SK-N-SH (cell line): ENCODE measurements around the gene PABPN1L. TPM values are rescaled to one million over a fixed set of nuclear protein-coding genes. Genes with fewer than 3 reads are reported as not detected.

Experiments used
- CTCF ChIA-PET: fragments of 300-600, 350-600 bp; formaldehyde crosslinking; extraction: SDS; loops from one replicate; lab custom pipeline; 2021; lab: Yijun Ruan, JAX
- POLR2A ChIA-PET: fragments of 350-600 bp; sonication (Branson Sonifier 250); formaldehyde crosslinking; extraction: SDS; loops from one replicate; lab custom pipeline; 2020; ENCODE audit warnings: antibody characterized with exemption, inconsistent platforms; lab: Yijun Ruan, JAX
- DNase-seq: peaks from one replicate; pipeline ENCODE4 v3.0.0; 2012
- H2AFZ ChIP-seq: fragments of 200-600 bp; sonication (generic); 2 replicates; pipeline ENCODE4 v1.8.1; 2016; ENCODE audit warnings: antibody characterized with exemption, mild to moderate bottlenecking, low read depth
- H3F3A ChIP-seq: fragments of 200-600 bp; sonication (generic); replicated peaks from 2 replicates; pipeline ENCODE3; 2016; ENCODE audit warnings: antibody characterized with exemption, mild to moderate bottlenecking; ENCODE audit not compliant: insufficient read depth
- H3K27ac ChIP-seq, 2 experiments: fragments of 200-500 bp in 1 of 2; fragments of 200-600 bp in 1 of 2; sonication (Bioruptor generic) in 1 of 2; sonication (generic), shearing (Covaris generic) in 1 of 2; 2 replicates each; pipeline versions ENCODE4 v1.5.1 to v1.6.1; 2014 to 2016; ENCODE audit warnings: low read depth in 2 of 2, inconsistent platforms in 1 of 2, low read length in 1 of 2, mild to moderate bottlenecking in 1 of 2, mixed read lengths in 1 of 2
- H3K27me3 ChIP-seq: fragments of 200-600 bp; sonication (generic), shearing (Covaris generic); 2 replicates; pipeline ENCODE4 v1.6.1; 2016; ENCODE audit warnings: mixed run types; ENCODE audit not compliant: insufficient read depth
- H3K36me3 ChIP-seq, 2 experiments: fragments of 200-500 bp in 1 of 2; fragments of 200-600 bp in 1 of 2; sonication (Bioruptor generic) in 1 of 2; sonication (generic) in 1 of 2; replicated peaks in 1 of 2; 2 replicates each; pipeline versions ENCODE3 to v1.5.1; 2014 to 2016; ENCODE audit warnings: low read length in 1 of 2, mild to moderate bottlenecking in 1 of 2; ENCODE audit not compliant: insufficient read depth in 2 of 2, control insufficient read depth in 1 of 2
- H3K4me1 ChIP-seq, 2 experiments: fragments of 200-500 bp in 1 of 2; fragments of 200-600 bp in 1 of 2; sonication (Bioruptor generic) in 1 of 2; sonication (generic), shearing (Covaris generic) in 1 of 2; 2 replicates each; pipeline versions ENCODE4 v1.5.1 to v1.6.1; 2014 to 2016; ENCODE audit warnings: low read depth in 1 of 2, low read length in 1 of 2, mixed run types in 1 of 2; ENCODE audit not compliant: insufficient read depth in 2 of 2, control insufficient read depth in 1 of 2
- H3K4me2 ChIP-seq: fragments of 200-600 bp; sonication (generic), shearing (Covaris generic); 2 replicates; pipeline ENCODE4 v1.6.1; 2017; ENCODE audit warnings: mixed run types
- H3K4me3 ChIP-seq, 2 experiments: fragments of 200-500 bp in 1 of 2; fragments of 200-600 bp in 1 of 2; sonication (Bioruptor generic) in 1 of 2; sonication (generic), shearing (Covaris generic) in 1 of 2; 2 replicates each; pipeline versions ENCODE4 v1.5.1 to v1.8.1; 2014 to 2016; ENCODE audit warnings: low read depth in 2 of 2, inconsistent platforms in 1 of 2, low read length in 1 of 2, mild to moderate bottlenecking in 1 of 2, mixed read lengths in 1 of 2, moderate library complexity in 1 of 2
- H3K79me2 ChIP-seq: fragments of 200-600 bp; sonication (generic); 2 replicates; pipeline ENCODE4 v1.8.1; 2017; ENCODE audit warnings: mild to moderate bottlenecking; ENCODE audit not compliant: insufficient read depth
- H3K9ac ChIP-seq: fragments of 200-600 bp; sonication (generic); 2 replicates; pipeline ENCODE4 v1.6.1; 2017; ENCODE audit warnings: mixed run types
- H3K9me2 ChIP-seq: fragments of 200-600 bp; sonication (generic); 2 replicates; pipeline ENCODE4 v1.6.1; 2017; ENCODE audit warnings: mixed run types
- H3K9me3 ChIP-seq: fragments of 200-600 bp; sonication (generic); 2 replicates; pipeline ENCODE4 v1.6.1; 2017; ENCODE audit warnings: mixed run types, mild to moderate bottlenecking, moderate library complexity
- H4K20me1 ChIP-seq: fragments of 200-600 bp; sonication (generic); 2 replicates; pipeline ENCODE4 v1.6.1; 2017; ENCODE audit warnings: mild to moderate bottlenecking, mixed run types; ENCODE audit not compliant: insufficient read depth
- JUND ChIP-seq: IDR thresholded peaks from 2 replicates; pipeline ENCODE4 v1.4.0; 2012
- NFIC ChIP-seq: IDR thresholded peaks from 2 replicates; pipeline ENCODE4 v1.4.0; 2012; ENCODE audit warnings: borderline replicate concordance
- NRF1 ChIP-seq: IDR thresholded peaks from 2 replicates; pipeline ENCODE4 v1.6.1; 2012; ENCODE audit warnings: low read depth, mild to moderate bottlenecking, low read length
- PBX3 ChIP-seq: IDR thresholded peaks from 2 replicates; pipeline ENCODE4; 2012
- POLR2AphosphoS5 ChIP-seq: IDR thresholded peaks from 2 replicates; pipeline ENCODE4 v1.6.1; 2012; ENCODE audit warnings: low read depth, low read length
- RAD21 ChIP-seq: IDR thresholded peaks from 2 replicates; pipeline ENCODE4 v1.6.1; 2012; ENCODE audit warnings: mild to moderate bottlenecking, low read length
- REST ChIP-seq: IDR thresholded peaks from 2 replicates; pipeline ENCODE4 v1.6.1; 2012; ENCODE audit warnings: mild to moderate bottlenecking, low read depth, low read length, moderate library complexity
- SIN3A ChIP-seq: IDR thresholded peaks from 2 replicates; pipeline ENCODE4 v1.6.1; 2012; ENCODE audit warnings: low read depth, mild to moderate bottlenecking, low read length, moderate library complexity, borderline replicate concordance
- TAF1 ChIP-seq: IDR thresholded peaks from 2 replicates; pipeline ENCODE4 v1.6.1; 2012; ENCODE audit warnings: low read depth, mild to moderate bottlenecking, low read length, moderate library complexity, borderline replicate concordance
- TCF12 ChIP-seq: IDR thresholded peaks from 2 replicates; pipeline ENCODE4 v1.4.0; 2012
- USF1 ChIP-seq: IDR thresholded peaks from 2 replicates; pipeline ENCODE4 v1.4.0; 2012; ENCODE audit warnings: low read depth, borderline replicate concordance
- YY1 ChIP-seq: IDR thresholded peaks from 2 replicates; pipeline ENCODE4 v1.4.0; 2012; ENCODE audit warnings: low read depth, mild to moderate bottlenecking
- ZBTB33 ChIP-seq: IDR thresholded peaks from 2 replicates; pipeline ENCODE4 v1.4.0; 2012; ENCODE audit warnings: low read depth, borderline replicate concordance
- WGBS: methylation state at CpG from one replicate; pipeline ENCODE4 v1.1.6; 2017; ENCODE audit warnings: low lambda C conversion rate; 5-methylcytosine and 5-hydroxymethylcytosine counted together
- polyA plus RNA-seq, 3 experiments: library from polyadenylated mRNA; depleted of rRNA; stranded (reverse); fragments of >200 nt; gene quantifications; 2 replicates each; pipeline ENCODE4 v1.2.3, GENCODE V29; 2012

The PABPN1L gene
- polyA plus RNA-seq, 1 of the 3 experiments (the other 2 are of a cell fraction): not detected

GRCh38 chr16:88863426-88863825, 3.0 kb downstream of the PABPN1L start (continued):
- no peak for TF ChIP-seq PBX3
- TF ChIP-seq NRF1: no peak
- TF ChIP-seq, all 33 proteins: peak for 0

DNA sequence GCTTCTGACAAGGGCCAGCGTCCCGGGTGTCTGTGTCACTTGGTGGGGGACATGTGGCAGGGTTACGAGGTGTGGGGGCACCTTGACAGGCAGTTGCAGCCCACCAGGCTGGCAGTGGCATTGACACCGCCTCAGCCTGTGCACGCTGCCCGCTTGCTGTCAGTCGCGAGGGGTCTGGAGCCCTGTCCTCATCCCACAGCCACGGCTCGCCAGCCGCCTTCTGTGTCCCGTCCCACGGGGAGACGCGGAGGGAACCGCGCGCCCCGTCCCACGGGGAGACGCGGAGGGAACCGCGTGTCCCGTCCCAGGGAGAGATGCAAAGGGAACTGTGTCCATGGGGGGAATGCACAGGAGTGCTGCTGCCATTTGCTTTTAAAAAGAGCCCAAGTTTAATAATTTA, 3.5 kb downstream of the PABPN1L start:
- TF ChIP-seq REST: no peak
- no peak for TF ChIP-seq NFIC
- TF ChIP-seq TCF12: no peak
- no peak for TF ChIP-seq YY1
- TF ChIP-seq TAF1: no peak
- TF ChIP-seq USF1: no peak
- no peak for TF ChIP-seq ZBTB33
- no peak for TF ChIP-seq JUND
- no peak for TF ChIP-seq RAD21
- no peak for TF ChIP-seq POLR2AphosphoS5
- no peak for TF ChIP-seq SIN3A
- CTCF ChIA-PET: no interaction called here

More for the DNA sequence above, 3.5 kb downstream of the PABPN1L start:
- Histone ChIP-seq H3F3A (no peaks in the 10 kb centered on the region), H3K9me3 (no peaks in the 10 kb centered on the region), H3K4me2 (no peak overlapping the region), H4K20me1 (0 out of 2 replicates have a peak, but pooled peaks cover 5% of the 10 kb centered on the region), H3K9ac (no peak overlapping the region), H3K36me3 (peaks cover 3 to 32% of the 10 kb centered on the region in 2 experiments), H3K79me2 (peaks cover 7% of the 10 kb centered on the region; the same call in 1 of the 2 replicates), H2AFZ (no peak overlapping the region), H3K9me2 (no peaks in the 10 kb centered on the region), H3K4me3 (no peak overlapping the region), H3K4me1 (peaks cover 3 to 5% of the 10 kb centered on the region in 2 experiments; a peak in 1 of 4 replicates), H3K27me3 (peaks cover 8% of the 10 kb centered on the region), H3K27ac (no peak overlapping the region)
- no peak for DNase-seq
- POLR2A ChIA-PET: no interaction called here
- WGBS: 71% methylated on average over 7 of the region's 25 CpGs
